NK-92 (cell line): ENCODE results near the gene ATAD3B.
"Not testable (repeated sequence)": the region's sequence is repeated elsewhere in the genome, so short reads cannot be mapped to it uniquely, and the experiment has no call there.

Experiments used
- DNase-seq: peaks from one replicate; lab custom pipeline; 2025; ENCODE audit not compliant: unreplicated experiment; lab: John Stamatoyannopoulos, UW

Gene ATAD3B, protein sequence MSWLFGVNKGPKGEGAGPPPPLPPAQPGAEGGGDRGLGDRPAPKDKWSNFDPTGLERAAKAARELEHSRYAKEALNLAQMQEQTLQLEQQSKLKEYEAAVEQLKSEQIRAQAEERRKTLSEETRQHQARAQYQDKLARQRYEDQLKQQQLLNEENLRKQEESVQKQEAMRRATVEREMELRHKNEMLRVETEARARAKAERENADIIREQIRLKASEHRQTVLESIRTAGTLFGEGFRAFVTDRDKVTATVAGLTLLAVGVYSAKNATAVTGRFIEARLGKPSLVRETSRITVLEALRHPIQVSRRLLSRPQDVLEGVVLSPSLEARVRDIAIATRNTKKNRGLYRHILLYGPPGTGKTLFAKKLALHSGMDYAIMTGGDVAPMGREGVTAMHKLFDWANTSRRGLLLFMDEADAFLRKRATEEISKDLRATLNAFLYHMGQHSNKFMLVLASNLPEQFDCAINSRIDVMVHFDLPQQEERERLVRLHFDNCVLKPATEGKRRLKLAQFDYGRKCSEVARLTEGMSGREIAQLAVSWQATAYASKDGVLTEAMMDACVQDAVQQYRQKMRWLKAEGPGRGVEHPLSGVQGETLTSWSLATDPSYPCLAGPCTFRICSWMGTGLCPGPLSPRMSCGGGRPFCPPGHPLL

DNA sequence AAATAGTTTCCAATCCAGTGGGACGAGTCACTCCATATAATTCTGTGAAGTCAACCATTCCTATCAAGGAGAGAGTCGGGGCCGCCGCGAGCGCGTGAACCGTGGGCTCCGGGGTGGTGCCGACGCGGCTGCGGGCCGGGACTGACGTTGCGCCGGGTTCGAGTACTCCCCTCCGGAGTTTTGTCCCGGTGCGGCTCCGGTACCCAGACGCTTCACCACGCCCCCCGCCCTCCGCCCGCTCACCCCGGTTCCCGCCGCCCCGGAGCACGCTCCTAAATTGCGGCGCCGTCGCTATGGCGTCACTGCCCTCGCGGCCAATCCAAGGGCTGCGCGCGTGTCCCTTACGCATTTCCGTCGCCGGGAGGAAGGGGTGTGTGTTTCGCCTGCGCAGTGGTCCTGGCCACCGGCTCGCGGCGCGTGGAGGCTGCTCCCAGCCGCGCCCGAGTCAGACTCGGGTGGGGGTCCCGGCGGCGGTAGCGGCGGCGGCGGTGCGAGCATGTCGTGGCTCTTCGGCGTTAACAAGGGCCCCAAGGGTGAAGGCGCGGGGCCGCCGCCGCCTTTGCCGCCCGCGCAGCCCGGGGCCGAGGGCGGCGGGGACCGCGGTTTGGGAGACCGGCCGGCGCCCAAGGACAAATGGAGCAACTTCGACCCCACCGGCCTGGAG lies at the start of gene ATAD3B:
Gene ATAD3B (plus strand): TSS at position 377 of the 664 bp plus-strand sequence. CDS start 120 bp downstream, at position 497.
- DNase-seq = peak; percentile 49

DNA sequence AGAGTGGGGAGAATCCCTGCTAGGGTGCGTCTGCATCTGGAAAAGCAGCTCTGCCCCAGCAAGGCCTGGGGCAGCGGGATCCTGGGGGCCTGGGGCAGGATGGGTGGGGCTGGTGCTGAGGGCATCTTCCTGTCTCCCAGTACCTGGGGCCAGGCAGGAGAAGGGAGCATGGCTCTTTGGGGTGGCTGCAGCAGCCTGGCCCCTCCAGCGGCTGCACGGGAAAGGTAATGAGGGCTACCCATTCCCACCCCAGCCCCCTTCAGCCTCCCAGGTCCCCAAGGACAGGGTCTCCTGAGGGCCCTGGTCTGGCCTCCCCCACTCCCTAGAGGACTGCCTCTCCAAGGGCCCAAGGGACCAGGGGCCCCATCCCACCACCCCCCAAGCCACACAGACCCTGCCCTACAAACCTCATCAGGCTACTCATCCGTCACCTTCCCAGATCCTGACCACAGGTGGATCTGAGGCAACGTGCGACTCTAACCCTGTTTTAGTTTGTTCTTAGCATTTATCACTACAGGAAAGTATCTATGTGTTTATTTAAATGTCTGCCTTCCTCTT lies 49.6 kb upstream of the ATAD3B start:
- DNase-seq = no peak

DNA sequence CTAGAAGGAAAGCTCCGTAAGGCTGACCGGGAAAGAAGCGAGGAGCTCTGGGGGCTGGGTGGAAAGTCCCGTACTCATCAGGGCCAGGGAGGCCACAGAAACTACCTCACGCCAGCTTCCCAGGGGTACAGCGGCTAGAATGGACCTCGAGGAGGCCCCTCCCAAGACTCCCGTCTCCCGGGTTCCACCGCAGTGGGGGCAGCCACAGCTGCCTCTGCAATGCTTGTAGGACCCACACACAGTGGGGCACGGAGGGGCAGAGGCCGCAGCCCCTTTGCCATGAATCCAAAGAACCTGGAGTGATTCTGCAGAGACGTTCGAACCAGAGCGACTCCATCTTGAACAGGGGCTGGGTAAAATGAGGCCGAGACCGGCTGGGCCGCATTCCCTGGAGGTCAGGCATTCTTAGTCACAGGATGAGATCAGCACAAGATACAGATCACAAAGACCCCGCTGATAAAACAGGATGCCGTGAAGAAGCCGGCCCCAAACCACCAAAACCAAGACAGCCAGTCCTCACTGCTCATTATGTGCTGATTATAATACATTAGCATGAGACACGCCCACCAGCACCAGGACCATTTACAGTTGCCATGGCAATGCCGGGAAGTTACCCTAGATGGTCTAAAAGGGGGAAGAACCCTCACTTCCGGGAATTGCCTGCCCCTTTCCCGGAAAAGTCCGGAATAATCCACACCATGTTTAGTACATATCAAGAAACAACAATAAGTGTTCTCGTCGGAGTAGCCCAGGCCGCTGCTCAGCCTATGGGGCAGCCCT lies 48.9 kb upstream of the ATAD3B start:
- no peak for DNase-seq

DNA sequence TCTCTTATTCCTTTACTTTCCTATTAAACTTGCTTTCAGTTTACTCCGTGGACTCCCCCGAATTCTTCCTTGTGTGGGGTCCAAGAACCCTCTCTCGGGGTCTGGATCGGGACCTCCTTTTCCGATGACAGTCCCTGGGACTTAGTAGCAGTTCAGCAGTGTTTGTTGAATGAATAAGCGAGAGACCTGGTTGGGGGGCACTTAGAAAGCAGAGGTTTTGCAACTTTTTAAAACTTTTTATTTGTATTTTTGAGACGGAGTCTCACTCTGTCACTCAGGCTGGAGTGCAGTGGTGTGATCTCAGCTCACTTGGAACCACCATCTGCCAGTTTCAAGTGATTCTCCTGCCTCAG lies 48.3 kb upstream of the ATAD3B start:
- DNase-seq = no peak

DNA sequence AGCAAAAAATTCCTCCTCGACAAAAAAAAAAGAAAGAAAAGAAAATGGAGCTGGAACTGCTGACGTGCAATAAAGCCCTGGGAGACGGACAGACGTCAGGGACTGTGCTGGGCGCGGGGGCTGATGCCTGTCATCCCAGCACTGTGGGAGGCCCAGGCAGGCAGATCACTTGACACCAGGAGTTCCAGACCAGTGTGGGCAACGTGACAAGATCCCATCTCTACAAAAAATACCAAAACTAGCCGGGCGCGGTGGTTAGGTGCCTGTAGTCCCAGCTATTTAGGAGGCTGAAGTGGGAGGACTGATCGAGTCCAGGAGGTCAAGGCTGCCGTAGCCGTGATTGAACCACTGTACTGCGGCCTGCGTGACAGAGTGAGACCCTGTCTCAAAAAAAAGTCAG lies 46.9 kb upstream of the ATAD3B start:
- DNase-seq = no peak

DNA sequence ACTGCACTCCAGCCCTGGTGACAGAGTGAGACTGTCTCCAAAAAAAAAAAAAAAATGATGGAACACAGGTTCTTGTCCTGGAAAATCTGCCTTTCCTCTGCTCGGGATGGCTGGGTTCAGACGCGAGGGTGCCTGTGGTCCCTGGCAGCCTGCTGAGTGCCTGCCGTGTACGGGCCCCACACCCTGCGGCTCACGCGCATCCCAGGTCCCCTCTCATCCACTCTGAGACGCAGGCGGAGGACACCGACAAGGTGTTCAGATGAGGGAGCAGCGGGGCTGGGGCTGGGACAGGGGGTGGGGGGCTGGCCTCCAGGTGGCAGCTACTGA lies 46.2 kb upstream of the ATAD3B start:
- no peak for DNase-seq

DNA sequence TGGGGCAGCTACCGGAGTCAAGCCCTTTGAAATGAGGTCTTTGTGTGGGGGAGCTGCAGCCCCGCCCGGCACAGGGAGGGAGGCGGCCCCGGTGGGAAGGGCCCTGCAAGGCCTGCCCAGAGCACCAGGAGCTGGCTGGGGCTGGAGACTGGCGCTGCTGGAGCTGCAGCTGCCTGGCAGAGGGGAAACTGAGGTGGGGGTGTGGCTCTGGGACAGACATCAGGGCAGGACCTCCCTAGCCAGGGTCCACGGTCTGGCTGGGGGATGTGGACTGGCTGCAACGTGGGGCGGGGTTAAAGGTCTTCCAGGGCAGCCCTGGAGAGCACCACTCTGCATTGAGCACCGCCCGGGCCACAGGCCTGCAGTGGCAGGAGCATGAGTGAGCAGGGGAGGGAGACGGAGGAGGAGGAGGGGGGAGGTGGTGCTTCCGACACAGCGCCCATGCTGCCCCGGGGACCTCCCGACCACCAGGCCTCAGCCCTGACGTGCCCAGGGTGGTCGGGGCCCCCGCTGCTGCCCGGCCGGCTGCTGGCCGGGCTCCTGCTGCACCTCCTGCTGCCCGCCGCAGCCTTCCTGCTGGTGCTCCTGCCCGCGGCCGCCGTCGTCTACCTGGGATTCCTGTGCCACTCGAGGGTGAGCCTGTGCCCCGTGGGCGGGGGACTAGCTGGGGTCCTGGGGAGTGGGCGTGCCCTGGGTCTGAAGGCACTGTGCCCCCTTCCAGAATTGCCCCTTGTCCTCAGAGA lies 45.6 kb upstream of the ATAD3B start:
- DNase-seq = no peak

DNA sequence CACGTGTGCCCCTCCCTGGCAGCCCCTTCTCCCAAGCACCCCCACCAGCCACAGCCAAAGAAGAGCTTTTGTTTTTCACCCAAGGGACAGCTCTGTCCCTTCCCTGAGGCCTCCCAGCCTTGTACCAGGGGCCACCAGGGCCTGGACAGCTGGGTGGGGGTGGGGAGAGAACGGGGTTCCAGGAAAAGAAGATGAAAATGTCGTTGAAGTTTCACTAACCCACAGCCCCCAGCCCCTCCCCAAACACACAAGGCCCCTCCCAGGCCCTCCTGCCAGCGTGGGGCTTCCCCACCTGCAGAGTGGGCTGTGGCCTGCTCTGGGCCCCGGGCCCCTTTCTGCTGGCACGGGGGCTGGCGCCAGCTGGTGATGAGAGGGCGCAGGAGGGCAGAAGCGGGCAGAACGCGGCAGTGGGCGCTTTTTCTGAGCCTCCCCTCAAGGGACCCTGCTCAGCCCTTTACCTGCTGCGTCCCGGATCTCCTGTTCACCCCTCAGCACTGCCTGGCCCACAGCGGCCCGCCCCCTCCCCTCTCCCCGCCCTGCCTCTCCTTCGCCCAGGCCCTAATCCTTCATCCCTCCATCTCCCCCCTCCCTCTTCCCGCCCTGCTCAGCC lies 45.0 kb upstream of the ATAD3B start:
- DNase-seq = no peak

DNA sequence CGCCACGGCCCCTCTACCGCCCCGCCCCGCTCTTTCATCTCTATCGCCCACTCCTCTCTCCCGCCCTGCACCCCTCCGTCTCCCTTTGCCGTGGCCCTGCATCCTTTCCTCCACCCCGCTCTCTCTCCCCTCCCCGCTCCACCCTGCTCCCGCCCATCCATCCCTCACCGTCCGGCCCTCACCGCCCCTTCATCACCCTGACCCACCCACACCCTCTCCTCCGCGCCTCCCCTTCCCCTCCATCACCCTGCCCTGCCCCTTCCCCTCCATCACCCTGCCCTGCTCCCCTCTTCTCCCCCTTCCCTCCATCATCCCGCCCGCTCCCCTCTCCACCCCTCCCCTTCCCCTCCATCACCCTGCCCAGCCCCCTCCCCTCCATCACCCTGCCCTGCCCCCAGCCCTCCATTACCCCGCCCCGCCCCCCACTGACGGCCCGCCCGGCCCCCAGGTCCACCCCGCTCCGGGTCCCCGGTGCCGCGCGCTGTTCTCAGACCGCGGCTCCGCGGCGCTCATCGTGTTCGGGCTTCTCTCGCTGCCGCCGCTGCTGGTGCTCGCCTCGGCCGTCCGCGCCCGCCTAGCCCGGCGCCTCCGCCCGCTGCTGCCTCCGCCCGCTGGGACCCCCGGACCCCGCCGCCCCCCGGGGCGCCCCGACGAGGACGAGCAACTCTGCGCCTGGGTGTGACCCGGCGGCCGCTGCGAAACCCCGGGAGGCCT lies 44.3 kb upstream of the ATAD3B start:
- no peak for DNase-seq

DNA sequence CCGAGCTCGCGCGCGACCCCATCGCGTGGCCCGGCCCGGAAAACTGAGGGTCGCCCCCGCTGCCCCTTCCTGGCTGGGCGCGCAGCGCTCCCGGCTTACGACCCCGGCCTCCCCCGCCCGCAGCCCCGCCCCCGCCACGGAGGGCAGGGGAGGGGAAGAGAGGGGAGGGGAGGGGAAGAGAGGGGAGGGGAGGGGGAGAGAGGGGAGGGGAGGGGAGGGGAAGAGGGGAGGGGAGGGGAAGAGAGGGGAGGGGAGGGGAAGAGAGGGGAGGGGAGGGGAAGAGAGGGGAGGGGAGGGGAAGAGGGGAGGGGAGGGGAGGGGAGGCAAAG lies 43.8 kb upstream of the ATAD3B start:
- no peak for DNase-seq

DNA sequence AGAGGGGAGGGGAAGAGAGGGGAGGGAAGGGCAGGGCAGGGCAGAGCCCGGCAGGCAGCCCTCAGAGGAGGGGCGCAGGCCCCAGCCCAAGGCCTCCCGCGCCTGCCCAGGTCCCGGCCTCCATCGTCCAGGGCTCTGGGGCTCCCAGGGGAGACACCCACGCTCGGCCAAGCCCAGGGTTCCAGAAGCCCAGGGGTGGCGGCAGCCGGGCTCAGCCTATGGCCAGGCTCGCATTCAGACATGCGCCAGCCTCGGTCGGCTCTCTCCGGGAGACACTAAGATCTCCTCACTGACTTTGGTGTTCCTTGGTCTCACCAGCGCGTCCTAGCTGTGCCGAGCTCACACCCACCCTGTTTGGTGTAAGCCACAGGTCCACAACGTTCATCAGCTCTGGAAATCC lies 43.4 kb upstream of the ATAD3B start:
- DNase-seq = no peak

DNA sequence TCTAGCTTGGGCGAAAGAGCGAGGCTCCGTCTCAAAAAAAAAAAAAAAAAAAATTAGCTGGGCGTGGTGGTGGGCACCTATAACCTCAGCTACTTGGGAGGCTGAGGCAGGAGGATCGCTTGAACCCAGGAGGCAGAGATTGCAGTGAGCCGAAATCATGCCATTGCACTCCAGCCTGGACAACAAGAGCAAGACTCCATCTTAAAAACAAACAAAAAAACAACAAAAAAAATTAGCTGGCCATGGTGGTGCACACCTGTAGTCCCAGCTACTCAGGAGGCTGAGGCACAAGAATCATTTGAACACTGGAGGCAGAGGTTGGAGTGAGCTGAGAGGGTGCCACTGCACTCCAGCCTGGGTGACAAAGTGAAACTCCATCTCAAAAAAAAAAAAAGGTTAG lies 42.6 kb upstream of the ATAD3B start:
- not testable (repeated sequence) for DNase-seq

DNA sequence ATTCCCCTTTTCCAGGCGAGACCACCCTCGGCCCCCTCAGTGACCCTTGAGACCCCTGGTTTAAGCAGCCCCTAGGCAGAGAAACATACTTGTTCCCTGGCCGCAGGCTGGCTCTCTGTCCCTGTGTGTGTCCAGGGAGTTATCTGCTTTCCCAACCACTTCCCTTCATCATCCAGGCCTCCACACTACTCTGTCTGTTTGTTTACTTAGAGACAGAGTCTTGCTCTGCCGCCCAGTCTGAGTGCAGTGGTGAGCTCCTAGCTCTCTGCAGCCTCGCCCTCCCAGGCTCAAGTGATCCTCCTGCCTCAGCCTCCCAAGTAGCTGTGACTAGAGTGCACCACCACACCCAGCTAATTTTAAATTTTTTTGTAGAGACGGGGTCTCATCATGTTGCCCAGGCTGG lies 41.9 kb upstream of the ATAD3B start:
- DNase-seq = no peak

DNA sequence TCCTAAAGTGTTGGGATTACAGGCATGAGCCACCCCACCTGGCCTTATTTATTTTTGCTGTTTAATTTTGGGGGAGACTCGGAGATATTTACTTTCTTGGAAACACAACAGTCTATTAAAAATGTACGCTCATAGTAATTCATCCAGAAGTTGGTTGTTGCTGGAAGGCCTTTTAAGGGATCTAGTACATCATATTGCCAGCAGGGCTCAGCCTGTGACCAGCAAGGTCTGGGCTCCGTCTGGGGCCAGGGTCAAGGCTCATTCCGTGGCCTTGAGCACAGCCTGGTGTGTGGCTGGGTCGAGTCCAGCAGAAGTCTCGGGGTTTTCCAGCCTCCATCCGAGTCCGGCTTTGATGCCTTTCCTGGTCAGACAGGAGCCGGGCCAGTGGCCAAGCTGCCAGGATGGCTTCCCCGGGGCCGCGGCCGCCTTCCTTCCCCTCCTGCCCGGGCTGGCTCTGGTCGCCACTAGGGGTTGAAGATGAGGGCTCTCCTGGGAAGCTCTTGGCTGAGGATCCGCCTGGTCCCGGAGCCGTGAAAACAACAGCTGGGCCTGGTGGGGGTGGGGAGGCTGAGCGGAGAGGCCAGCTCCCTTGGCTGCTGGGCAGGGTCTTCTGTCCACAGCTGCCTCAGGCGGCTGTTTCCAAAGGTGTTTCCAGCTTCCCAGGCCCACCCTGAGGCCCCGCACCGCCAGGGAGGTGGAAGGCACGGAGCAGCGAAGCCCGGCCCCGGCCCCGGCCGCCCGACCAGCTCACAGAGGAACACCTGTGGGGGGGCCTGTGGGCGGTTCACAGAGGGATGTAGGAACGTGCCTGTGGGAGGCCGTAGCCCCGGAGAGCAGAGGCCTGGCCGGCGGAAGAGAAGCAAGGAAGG lies 41.2 kb upstream of the ATAD3B start:
- DNase-seq = no peak

DNA sequence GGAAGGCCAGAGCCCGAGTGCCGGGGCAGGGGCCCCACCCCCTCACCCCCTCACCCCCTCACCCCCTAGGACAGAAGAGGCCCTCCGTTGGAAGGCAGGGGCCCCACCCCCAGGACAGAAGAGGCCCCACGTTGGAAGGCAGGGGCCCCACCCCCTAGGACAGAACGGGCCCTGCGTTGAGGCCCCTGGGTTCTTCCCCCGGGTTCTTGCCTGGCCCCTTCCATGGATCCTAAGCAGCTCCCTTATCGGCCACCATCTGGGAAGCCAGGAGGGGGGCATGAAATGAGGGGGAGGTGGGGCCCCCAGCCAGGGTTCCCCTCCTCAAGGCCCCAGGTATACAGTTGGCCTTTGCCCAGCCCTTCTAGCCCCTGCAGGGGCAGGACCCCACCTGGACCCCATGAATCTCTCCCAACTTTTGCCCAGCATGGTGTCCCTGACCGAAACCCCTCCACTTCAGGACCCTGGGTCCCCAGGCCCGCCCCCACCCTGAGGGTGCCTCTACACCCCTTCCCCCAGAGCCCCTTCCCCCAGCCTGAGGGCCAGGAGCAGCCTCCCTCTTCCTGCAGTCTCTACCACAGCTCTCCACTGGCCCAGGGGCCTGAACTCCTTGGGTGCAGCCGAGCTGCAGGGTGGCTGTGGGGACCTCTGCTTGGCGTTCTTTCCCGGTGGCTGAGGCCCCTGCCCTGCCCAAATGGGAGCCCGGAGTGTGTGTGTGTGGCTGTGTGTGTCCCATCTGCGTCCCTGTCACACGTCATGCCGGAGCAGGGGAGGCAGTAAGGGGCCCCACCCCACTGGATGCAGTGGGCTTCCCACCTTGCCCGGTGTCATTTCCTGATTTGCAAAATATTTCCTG lies 40.3 kb upstream of the ATAD3B start:
- no peak for DNase-seq

DNA sequence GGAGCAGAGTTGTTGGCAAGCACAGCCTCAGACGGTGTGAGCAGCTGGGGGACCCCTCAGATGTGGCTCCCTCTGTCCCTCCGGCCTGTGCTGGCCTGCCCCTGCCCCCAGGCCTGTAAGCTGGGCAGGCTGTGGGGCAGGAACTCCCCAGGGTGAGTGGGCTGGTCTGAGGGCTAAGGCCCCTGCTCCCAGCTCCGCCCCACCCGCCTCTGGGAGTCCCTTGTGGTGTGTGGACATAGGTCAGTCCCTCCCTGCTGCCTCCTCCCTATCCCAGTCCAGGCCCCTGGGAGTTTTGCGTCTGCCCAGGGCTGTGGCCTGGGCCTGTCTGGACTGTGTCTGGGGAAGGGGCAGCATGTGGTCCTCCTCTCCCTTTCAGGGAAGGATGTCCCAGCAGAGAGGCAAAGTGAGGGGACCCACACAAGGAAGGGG lies 39.7 kb upstream of the ATAD3B start:
- DNase-seq = no peak

DNA sequence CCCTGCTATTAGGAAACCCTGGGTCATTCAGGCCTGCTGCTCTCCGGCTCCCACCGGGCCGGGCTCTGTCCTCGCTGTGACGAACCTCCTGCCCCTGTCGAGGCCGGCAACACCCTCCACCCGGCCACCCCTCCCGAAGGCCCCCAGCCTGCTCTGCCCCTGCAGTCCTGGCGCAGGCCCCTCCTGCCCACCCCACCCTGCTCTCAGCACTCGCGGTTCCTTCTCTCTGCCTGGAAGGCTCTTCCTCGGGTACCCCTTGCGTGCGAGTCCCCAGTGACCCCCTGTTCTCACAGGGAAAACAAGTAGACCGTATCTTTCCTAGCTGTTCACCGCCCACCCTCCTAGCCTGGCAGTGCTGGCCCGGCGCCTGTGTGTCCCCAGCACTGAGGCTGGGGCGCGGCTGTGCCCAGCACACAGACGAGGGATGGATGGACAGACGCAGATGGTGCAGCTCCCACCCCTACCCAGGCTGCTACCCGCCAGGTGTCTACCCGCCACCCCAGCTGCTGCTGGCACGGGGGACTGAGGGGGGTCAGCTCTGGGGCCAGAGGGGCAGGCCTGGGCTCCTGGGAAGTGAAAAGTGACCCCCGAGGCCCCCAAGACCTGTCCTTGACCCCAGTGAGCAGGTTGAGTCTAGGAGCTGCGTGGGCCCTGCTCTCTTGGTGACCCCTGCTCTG lies 39.2 kb upstream of the ATAD3B start:
- DNase-seq = no peak
